Mammary epithelial cell (primary cell): ENCODE results near the gene B2M.

Experiments used
- CTCF ChIP-seq, 2 donors: IDR thresholded peaks in 1 of 2; conservative IDR thresholded peaks in 1 of 2; 2 replicates each; pipeline ENCODE4 v1.5.1; 2011 to 2012; ENCODE audit warnings: inconsistent platforms in 2 of 2, low read length in 2 of 2, mild to moderate bottlenecking in 2 of 2, control low read depth in 1 of 2, low read depth in 1 of 2; ENCODE audit not compliant: insufficient read depth in 1 of 2; ENCODE audit errors: extremely low read depth in 1 of 2
- EZH2 ChIP-seq: IDR thresholded peaks from 2 replicates; pipeline ENCODE4 v1.6.1; 2012; ENCODE audit warnings: low read length, inconsistent platforms, borderline replicate concordance

GRCh38 chr15:44727485-44728231 lies 16.3 kb downstream of the B2M start:
- TF ChIP-seq EZH2 (no peak), CTCF (conservative IDR thresholded peaks at IDR 0.05 in 1 of 2, IDR thresholded peaks at IDR 0.05 in 1 of 2; ENCODE audit: extremely low read depth in 1 of 2, insufficient read depth in 1 of 2, low read depth in 1 of 2, low read length in 2 of 2) (no peak)
